ENCODE results near the gene KLHDC8A. TPM values are rescaled to one million over a fixed set of nuclear protein-coding genes. Genes with fewer than 3 reads are reported as not detected.

The KLHDC8A gene
- total and polyA plus RNA-seq, 2 of the 4 experiments (the other 2 are of a cell fraction), result not detected

GRCh38 chr1:205395616-205396015 lies 38.9 kb upstream of the KLHDC8A start:
- dilution Hi-C loops (cut with HindIII; ENCODE audit: low sequenced_read_pairs, unreplicated experiment) (no loop called here), intact Hi-C loops (cut with micrococcal nuclease) (no loop called here), in situ Hi-C loops (cut with MboI; ENCODE audit: low sequenced_read_pairs) (no loop called here)
- ChIA-PET POLR2A (ENCODE audit: unreplicated experiment) (no interaction called here), CTCF (no interaction called here)
- H2AK9ac ChIP-seq (replicated peaks; ENCODE audit: low read depth, low read length, poor library complexity), result no peak overlapping the region
- no peak overlapping the region for H3K4ac ChIP-seq (ENCODE audit: low read depth, low read length)
- WGBS, 2 experiments (ENCODE audit: extremely low coverage in 2 of 2, insufficient read length in 1 of 2), result no CpG with 5 or more reads among the region's 3 CpGs
- DNase-seq (no peak), ATAC-seq (ENCODE audit: low read depth) (no peak)
- no peak overlapping the region for H3K27ac ChIP-seq (ENCODE audit: insufficient read depth, low read length)
- no peak overlapping the region for H2BK120ac ChIP-seq (ENCODE audit: low read depth, low read length)
- no peak overlapping the region for H3K4me2 ChIP-seq (ENCODE audit: low read depth, low read length)
- H3K23ac ChIP-seq (ENCODE audit: low read depth, low read length), result no peak overlapping the region
- no peak overlapping the region for H4K5ac ChIP-seq (ENCODE audit: low read depth, low read length)
- H2BK20ac ChIP-seq (ENCODE audit: low read depth, low read length), result no peak overlapping the region
- BruUV-seq (replicated peaks), result no TSS peak
- H3K9me3 ChIP-seq (ENCODE audit: control insufficient read depth, insufficient read depth, low read length), result peaks cover 2% of the 10 kb centered on the region
- H4K91ac ChIP-seq (ENCODE audit: insufficient read depth, low read depth, low read length), result no peak overlapping the region
- H3K14ac ChIP-seq (replicated peaks; ENCODE audit: low read depth, low read length), result no peak overlapping the region
- no peaks in the 10 kb centered on the region for H3K79me1 ChIP-seq (ENCODE audit: low read depth in 1 of 2, low read length in 2 of 2)
- H2AK5ac ChIP-seq (ENCODE audit: low read depth, low read length), result no peak overlapping the region
- H2AFZ ChIP-seq (replicated peaks; ENCODE audit: low read length, poor library complexity), result no peak overlapping the region
- no peak overlapping the region for H2BK15ac ChIP-seq (ENCODE audit: low read depth, low read length)
- no peaks in the 10 kb centered on the region for H3K36me3 ChIP-seq (ENCODE audit: control insufficient read depth, insufficient read depth, low read length)
- no peak overlapping the region for H3K56ac ChIP-seq (ENCODE audit: extremely low read depth, insufficient read depth, low read length)
- H4K20me1 ChIP-seq (ENCODE audit: insufficient read depth, low read length), result no peaks in the 10 kb centered on the region
- no peaks in the 10 kb centered on the region for H3K4me1 ChIP-seq (ENCODE audit: control insufficient read depth, insufficient read depth, low read length)
- no peak overlapping the region for H3K9ac ChIP-seq (ENCODE audit: low read depth, low read length)
- H4K8ac ChIP-seq (ENCODE audit: low read depth in 2 of 2, low read length in 2 of 2), result no peak overlapping the region
- no peaks in the 10 kb centered on the region for H3K9me1 ChIP-seq (ENCODE audit: insufficient read depth, low read length)
- no peak overlapping the region for H2BK5ac ChIP-seq (ENCODE audit: low read depth, low read length, poor library complexity, severe bottlenecking)
- H3K27me3 ChIP-seq (ENCODE audit: control insufficient read depth, insufficient read depth, low read length), result peaks cover 17% of the 10 kb centered on the region
- H3K18ac ChIP-seq (ENCODE audit: low read depth, low read length), result no peak overlapping the region
- TF ChIP-seq ELK1 (IDR thresholded peaks at IDR 0.05; ENCODE audit: borderline replicate concordance, low read depth, low read length) (no peak), NFE2L2 (IDR thresholded peaks at IDR 0.05; ENCODE audit: low read depth, low read length) (no peak), BHLHE40 (IDR thresholded peaks at IDR 0.05; ENCODE audit: low read depth, low read length) (no peak), SMC3 (IDR thresholded peaks at IDR 0.05; ENCODE audit: low read depth, low read length) (no peak), RCOR1 (IDR thresholded peaks at IDR 0.05; ENCODE audit: insufficient replicate concordance, low read length) (no peak), FOS (IDR thresholded peaks at IDR 0.05; ENCODE audit: low read depth, low read length) (no peak), CTCF (conservative IDR thresholded peaks at IDR 0.05; ENCODE audit: low read depth, low read length) (no peak), CHD1 (IDR thresholded peaks at IDR 0.05; ENCODE audit: low read depth, low read length) (no peak), POLR2A (IDR thresholded peaks at IDR 0.05; ENCODE audit: low read depth, low read length) (no peak), MAZ (IDR thresholded peaks at IDR 0.05; ENCODE audit: borderline replicate concordance, low read depth, low read length) (no peak), RAD21 (IDR thresholded peaks at IDR 0.05; ENCODE audit: low read length) (no peak), MAFK (IDR thresholded peaks at IDR 0.05; ENCODE audit: low read depth, low read length) (no peak), MXI1 (IDR thresholded peaks at IDR 0.05; ENCODE audit: borderline replicate concordance, low read depth, low read length) (no peak)
- no peak overlapping the region for H3K4me3 ChIP-seq (ENCODE audit: insufficient read depth, low read depth, low read length)

All from IMR-90 (cell line).